NCI-H524 treated with DMSO at 0.1 percent for 48 hours (cell line): ENCODE results near the gene RBM48.
A peak's percentile ranks its signal among the peaks of the same experiment; 100 is the strongest.
"Not testable (repeated sequence)": the region's sequence is repeated elsewhere in the genome, so short reads cannot be mapped to it uniquely, and the experiment has no call there.

Experiments used
- DNase-seq: peaks from one replicate; lab custom pipeline; 2025; lab: John Stamatoyannopoulos, UW

The RBM48 gene

GRCh38 chr7:92528188-92528957 lies at the start of gene RBM48, which contains the start of gene PEX1:
RBM48 (plus strand) TSS chr7:92528795; CDS start chr7:92528814, 19 bp downstream.
PEX1 (minus strand) TSS chr7:92528520; CDS start chr7:92528435, 85 bp downstream.
- DNase-seq = peak; percentile 97

- not testable (repeated sequence) for DNase-seq
Measured at GRCh38 chr7:92479146-92479545, 49.4 kb upstream of the RBM48 start.

GRCh38 chr7:92483624-92484023 lies 45.0 kb upstream of the RBM48 start:
- DNase-seq = peak; percentile 34

GRCh38 chr7:92484226-92484625 lies 44.4 kb upstream of the RBM48 start:
- not testable (repeated sequence) for DNase-seq

- no peak for DNase-seq
Measured at GRCh38 chr7:92485267-92485892, 43.2 kb upstream of the RBM48 start.

- no peak for DNase-seq
Measured at GRCh38 chr7:92485974-92486373, 42.6 kb upstream of the RBM48 start.

GRCh38 chr7:92487804-92488203 lies 40.8 kb upstream of the RBM48 start:
- no peak for DNase-seq

GRCh38 chr7:92489634-92490033 lies 39.0 kb upstream of the RBM48 start:
- DNase-seq = no peak

GRCh38 chr7:92496876-92497275 lies 31.7 kb upstream of the RBM48 start:
- no peak for DNase-seq

GRCh38 chr7:92498557-92498956 lies 30.0 kb upstream of the RBM48 start:
- no peak for DNase-seq

GRCh38 chr7:92503767-92504166 lies 24.8 kb upstream of the RBM48 start:
- no peak for DNase-seq

GRCh38 chr7:92504563-92504962 lies 24.0 kb upstream of the RBM48 start:
- no peak for DNase-seq

- DNase-seq = no peak
Measured at GRCh38 chr7:92506363-92506762, 22.2 kb upstream of the RBM48 start.

GRCh38 chr7:92508946-92509345 lies 19.6 kb upstream of the RBM48 start:
- DNase-seq = no peak

- DNase-seq = no peak
Measured at GRCh38 chr7:92513167-92513902, 15.3 kb upstream of the RBM48 start.

- no peak for DNase-seq
Measured at GRCh38 chr7:92517631-92518030, 11.0 kb upstream of the RBM48 start.

GRCh38 chr7:92520024-92520423 lies 8.6 kb upstream of the RBM48 start:
- DNase-seq = no peak

- no peak for DNase-seq
Measured at GRCh38 chr7:92523110-92523509, 5.5 kb upstream of the RBM48 start.

- peak; percentile 53 for DNase-seq
Measured at GRCh38 chr7:92527300-92528187, 1.1 kb upstream of the RBM48 start.

GRCh38 chr7:92528958-92529264 lies 316 bp downstream of the RBM48 start:
- no peak for DNase-seq

GRCh38 chr7:92534572-92534971 lies 6.0 kb downstream of the RBM48 start:
- DNase-seq = no peak

- DNase-seq = not testable (repeated sequence)
Measured at GRCh38 chr7:92543542-92543941, 14.9 kb downstream of the RBM48 start.
